Measurements from ENCODE around the gene ANO5. TPM values are rescaled to one million over a fixed set of nuclear protein-coding genes. Genes with fewer than 3 reads are reported as not detected.

The ANO5 gene
- total RNA-seq, 2 donors from 2014 or later, result 0.02 TPM; not detected in 1

GRCh38 chr11:22193348-22194051 lies 615 bp downstream of the ANO5 start:
- ATAC-seq, result peak in 1 of 2 donors; percentile 30
- Mint-ChIP-seq H3K9me3 (peaks cover 4 to 10% of the 10 kb centered on the region in 2 donors), H3K36me3 (peaks cover 0 to 14% of the 10 kb centered on the region in 2 donors), H3K27ac (no peak overlapping the region)
- no peak for DNase-seq (ENCODE audit: low spot score in 2 of 2)

GRCh38 chr11:22194306-22194705 lies 1.4 kb downstream of the ANO5 start:
- peaks cover 4 to 10% of the 10 kb centered on the region in 2 donors for H3K9me3 Mint-ChIP-seq
- H3K27ac Mint-ChIP-seq, result no peak overlapping the region
- no peak for DNase-seq (ENCODE audit: low spot score in 2 of 2)
- peaks cover 0 to 10% of the 10 kb centered on the region in 2 donors for H3K36me3 Mint-ChIP-seq
- no peak for ATAC-seq

- no peak overlapping the region for H3K27ac Mint-ChIP-seq
- DNase-seq (ENCODE audit: low spot score in 2 of 2), result no peak
- peaks cover 0 to 10% of the 10 kb centered on the region in 2 donors for H3K36me3 Mint-ChIP-seq
- H3K9me3 Mint-ChIP-seq, result peaks cover 4 to 10% of the 10 kb centered on the region in 2 donors
- no peak for ATAC-seq
Measured at GRCh38 chr11:22194907-22195306, 2.0 kb downstream of the ANO5 start.

- ATAC-seq (no peak), DNase-seq (ENCODE audit: low spot score in 2 of 2) (no peak)
- H3K27ac Mint-ChIP-seq, result no peak overlapping the region
- H3K36me3 Mint-ChIP-seq, result peaks cover 0 to 6% of the 10 kb centered on the region in 2 donors
- peaks cover 4 to 10% of the 10 kb centered on the region in 2 donors for H3K9me3 Mint-ChIP-seq
Measured at GRCh38 chr11:22197139-22198005, 4.5 kb downstream of the ANO5 start.

- DNase-seq (ENCODE audit: low spot score in 2 of 2), result no peak
- no peak for ATAC-seq
- H3K27ac Mint-ChIP-seq, result no peak overlapping the region
Measured at GRCh38 chr11:22199243-22199642, 6.4 kb downstream of the ANO5 start.

GRCh38 chr11:22203281-22203680 lies 10.4 kb downstream of the ANO5 start:
- Mint-ChIP-seq H3K9me3 (no peaks in the 10 kb centered on the region), H3K36me3 (no peaks in the 10 kb centered on the region), H3K27ac (no peak overlapping the region)
- DNase-seq (ENCODE audit: low spot score in 2 of 2), result no peak
- ATAC-seq, result no peak

More at GRCh38 chr11:22199243-22199642, 6.4 kb downstream of the ANO5 start:
- H3K9me3 Mint-ChIP-seq, result peaks cover 4 to 10% of the 10 kb centered on the region in 2 donors
- H3K36me3 Mint-ChIP-seq, result no peaks in the 10 kb centered on the region

GRCh38 chr11:22207162-22207561 lies 14.3 kb downstream of the ANO5 start:
- ATAC-seq (no peak), DNase-seq (ENCODE audit: low spot score in 2 of 2) (no peak)
- Mint-ChIP-seq H3K9me3 (no peaks in the 10 kb centered on the region), H3K36me3 (no peaks in the 10 kb centered on the region), H3K27ac (no peak overlapping the region)

GRCh38 chr11:22208151-22208858 lies 15.4 kb downstream of the ANO5 start:
- DNase-seq (ENCODE audit: low spot score in 2 of 2) (no peak), ATAC-seq (no peak)
- H3K27ac Mint-ChIP-seq, result no peak overlapping the region
- no peaks in the 10 kb centered on the region for H3K9me3 Mint-ChIP-seq
- no peaks in the 10 kb centered on the region for H3K36me3 Mint-ChIP-seq

- Mint-ChIP-seq H3K27ac (no peak overlapping the region), H3K36me3 (no peaks in the 10 kb centered on the region), H3K9me3 (no peaks in the 10 kb centered on the region)
- DNase-seq (ENCODE audit: low spot score in 2 of 2), result no peak
- no peak for ATAC-seq
Measured at GRCh38 chr11:22216940-22217339, 24.1 kb downstream of the ANO5 start.

- Mint-ChIP-seq H3K36me3 (no peaks in the 10 kb centered on the region), H3K9me3 (no peaks in the 10 kb centered on the region), H3K27ac (no peak overlapping the region)
- no peak for DNase-seq (ENCODE audit: low spot score in 2 of 2)
- no peak for ATAC-seq
Measured at GRCh38 chr11:22221143-22221542, 28.3 kb downstream of the ANO5 start.

GRCh38 chr11:22225190-22225589 lies 32.3 kb downstream of the ANO5 start:
- DNase-seq (ENCODE audit: low spot score in 2 of 2) (no peak), ATAC-seq (no peak)
- Mint-ChIP-seq H3K36me3 (no peaks in the 10 kb centered on the region), H3K27ac (no peak overlapping the region), H3K9me3 (no peaks in the 10 kb centered on the region)

GRCh38 chr11:22234743-22235142 lies 41.9 kb downstream of the ANO5 start:
- DNase-seq (ENCODE audit: low spot score in 2 of 2) (no peak), ATAC-seq (no peak)
- no peaks in the 10 kb centered on the region for H3K9me3 Mint-ChIP-seq
- no peaks in the 10 kb centered on the region for H3K36me3 Mint-ChIP-seq
- H3K27ac Mint-ChIP-seq, result no peak overlapping the region

GRCh38 chr11:22244986-22245592 lies 52.2 kb downstream of the ANO5 start:
- H3K9me3 Mint-ChIP-seq, result no peaks in the 10 kb centered on the region
- H3K36me3 Mint-ChIP-seq, result no peaks in the 10 kb centered on the region
- DNase-seq (ENCODE audit: low spot score in 2 of 2) (no peak), ATAC-seq (peak; percentile 43 to 62)
- H3K27ac Mint-ChIP-seq, result no peak overlapping the region

GRCh38 chr11:22246992-22247391 lies 54.1 kb downstream of the ANO5 start:
- Mint-ChIP-seq H3K9me3 (no peaks in the 10 kb centered on the region), H3K27ac (no peak overlapping the region), H3K36me3 (no peaks in the 10 kb centered on the region)
- no peak for DNase-seq (ENCODE audit: low spot score in 2 of 2)
- ATAC-seq, result no peak

- DNase-seq (ENCODE audit: low spot score in 2 of 2) (no peak), ATAC-seq (no peak)
- Mint-ChIP-seq H3K36me3 (no peaks in the 10 kb centered on the region), H3K27ac (no peak overlapping the region), H3K9me3 (no peaks in the 10 kb centered on the region)
Measured at GRCh38 chr11:22249871-22250270, 57.0 kb downstream of the ANO5 start.

- ATAC-seq, result no peak
Measured at GRCh38 chr11:22256876-22257275, 64.0 kb downstream of the ANO5 start.

GRCh38 chr11:22263613-22264012 lies 70.7 kb downstream of the ANO5 start:
- H3K36me3 Mint-ChIP-seq, result no peaks in the 10 kb centered on the region
- DNase-seq (ENCODE audit: low spot score in 2 of 2) (no peak), ATAC-seq (no peak)
- no peak overlapping the region for H3K27ac Mint-ChIP-seq
- H3K9me3 Mint-ChIP-seq, result peaks cover 0 to 4% of the 10 kb centered on the region in 2 donors

More at GRCh38 chr11:22256876-22257275, 64.0 kb downstream of the ANO5 start:
- Mint-ChIP-seq H3K27ac (no peak overlapping the region), H3K36me3 (no peaks in the 10 kb centered on the region), H3K9me3 (no peaks in the 10 kb centered on the region)
- no peak for DNase-seq (ENCODE audit: low spot score in 2 of 2)
